GM23248 (cell line): ENCODE results near the gene PTK7. TPM values are rescaled to one million over a fixed set of nuclear protein-coding genes. Genes with fewer than 3 reads are reported as not detected.

Source experiments
- DNase-seq: peaks from one replicate; pipeline ENCODE4 v3.0.0-alpha.2; 2015
- H2AFZ ChIP-seq: fragments of 200-600 bp; sonication (generic); 2 replicates; pipeline ENCODE4 v1.6.1; 2016; ENCODE audit warnings: antibody characterized with exemption
- H3F3A ChIP-seq: fragments of 200-600 bp; sonication (generic); 2 replicates; pipeline ENCODE4 v1.6.1; 2016; ENCODE audit warnings: mild to moderate bottlenecking, antibody characterized with exemption, mixed run types; ENCODE audit not compliant: insufficient read depth
- H3K27ac ChIP-seq: fragments of 200-600 bp; sonication (generic); 2 replicates; pipeline ENCODE4 v1.5.1; 2016; ENCODE audit warnings: mild to moderate bottlenecking
- H3K27me3 ChIP-seq: fragments of 200-600 bp; sonication (generic); replicated peaks from 2 replicates; pipeline ENCODE4 v1.6.1; 2016; ENCODE audit warnings: mild to moderate bottlenecking; ENCODE audit not compliant: insufficient read depth
- H3K36me3 ChIP-seq: fragments of 200-600 bp; sonication (generic); 2 replicates; pipeline ENCODE4 v1.6.1; 2016; ENCODE audit warnings: low read depth, mild to moderate bottlenecking
- H3K4me1 ChIP-seq: fragments of 200-600 bp; sonication (generic); 2 replicates; pipeline ENCODE4 v1.6.1; 2016; ENCODE audit warnings: mild to moderate bottlenecking; ENCODE audit not compliant: insufficient read depth
- H3K4me2 ChIP-seq: fragments of 200-600 bp; sonication (generic); one replicate; pipeline ENCODE4 v1.6.1; 2016; ENCODE audit warnings: mild to moderate bottlenecking; ENCODE audit not compliant: unreplicated experiment
- H3K4me3 ChIP-seq: fragments of 200-600 bp; sonication (generic); 2 replicates; pipeline ENCODE4 v1.5.1; 2016; ENCODE audit warnings: mild to moderate bottlenecking
- H3K79me2 ChIP-seq: fragments of 200-600 bp; sonication (generic); 2 replicates; pipeline ENCODE4 v1.6.1; 2016; ENCODE audit warnings: mild to moderate bottlenecking; ENCODE audit not compliant: insufficient read depth
- H3K9ac ChIP-seq: fragments of 200-600 bp; sonication (generic); 2 replicates; pipeline ENCODE4 v1.6.1; 2016; ENCODE audit warnings: mild to moderate bottlenecking
- H3K9me2 ChIP-seq: fragments of 200-600 bp; sonication (generic); 2 replicates; pipeline ENCODE4 v1.6.1; 2016; ENCODE audit warnings: mixed run types, mild to moderate bottlenecking, moderate library complexity; ENCODE audit not compliant: insufficient read depth
- H3K9me3 ChIP-seq: fragments of 200-600 bp; sonication (generic); one replicate; pipeline ENCODE4 v1.6.1; 2017; ENCODE audit warnings: low read depth
- H4K20me1 ChIP-seq: fragments of 200-600 bp; sonication (generic); 2 replicates; pipeline ENCODE4 v1.6.0; 2016; ENCODE audit not compliant: insufficient read depth
- EZH2 ChIP-seq: fragments of 200-600 bp; sonication (generic); IDR thresholded peaks from 2 replicates; pipeline ENCODE4 v1.6.1; 2018; ENCODE audit warnings: antibody characterized with exemption, mild to moderate bottlenecking; ENCODE audit not compliant: insufficient read depth, poor library complexity, severe bottlenecking
- EZH2phosphoT487 ChIP-seq: fragments of 200-600 bp; sonication (generic); IDR thresholded peaks from 2 replicates; pipeline ENCODE4 v1.6.1; 2018; ENCODE audit warnings: antibody characterized with exemption, moderate library complexity, mild to moderate bottlenecking, low read depth; ENCODE audit not compliant: insufficient read depth
- whole genome bisulfite sequencing, 2 experiments: methylation state at CpG; one replicate each; pipeline ENCODE4 v1.1.6; 2015 to 2017; ENCODE audit warnings: low lambda C conversion rate in 2 of 2, low coverage in 1 of 2; ENCODE audit errors: missing lambda C conversion rate in 2 of 2; 5-methylcytosine and 5-hydroxymethylcytosine counted together
- in situ Hi-C: fragments of 300-500 bp; cut with MboI; formaldehyde crosslinking; loops from 2 replicates; pipeline ENCODE4 v1.15.0; 2020
- polyA plus RNA-seq: library from polyadenylated mRNA; unstranded; fragments of >200 nt; fragmentation: Nextera tagmentation; extraction: Ambion mirVana; gene quantifications from 2 replicates; pipeline ENCODE4 v1.2.1, GENCODE V29; 2016
- total RNA-seq: library from RNA; depleted of rRNA; stranded (reverse); fragments of >200 nt; shearing (Covaris generic); gene quantifications from 2 replicates; pipeline ENCODE4 v1.2.3, GENCODE V29; 2014; rRNA removed

PTK7 gene
- total and polyA plus RNA-seq, 2 experiments from 2014 or later = 110 to 146 TPM

DNA sequence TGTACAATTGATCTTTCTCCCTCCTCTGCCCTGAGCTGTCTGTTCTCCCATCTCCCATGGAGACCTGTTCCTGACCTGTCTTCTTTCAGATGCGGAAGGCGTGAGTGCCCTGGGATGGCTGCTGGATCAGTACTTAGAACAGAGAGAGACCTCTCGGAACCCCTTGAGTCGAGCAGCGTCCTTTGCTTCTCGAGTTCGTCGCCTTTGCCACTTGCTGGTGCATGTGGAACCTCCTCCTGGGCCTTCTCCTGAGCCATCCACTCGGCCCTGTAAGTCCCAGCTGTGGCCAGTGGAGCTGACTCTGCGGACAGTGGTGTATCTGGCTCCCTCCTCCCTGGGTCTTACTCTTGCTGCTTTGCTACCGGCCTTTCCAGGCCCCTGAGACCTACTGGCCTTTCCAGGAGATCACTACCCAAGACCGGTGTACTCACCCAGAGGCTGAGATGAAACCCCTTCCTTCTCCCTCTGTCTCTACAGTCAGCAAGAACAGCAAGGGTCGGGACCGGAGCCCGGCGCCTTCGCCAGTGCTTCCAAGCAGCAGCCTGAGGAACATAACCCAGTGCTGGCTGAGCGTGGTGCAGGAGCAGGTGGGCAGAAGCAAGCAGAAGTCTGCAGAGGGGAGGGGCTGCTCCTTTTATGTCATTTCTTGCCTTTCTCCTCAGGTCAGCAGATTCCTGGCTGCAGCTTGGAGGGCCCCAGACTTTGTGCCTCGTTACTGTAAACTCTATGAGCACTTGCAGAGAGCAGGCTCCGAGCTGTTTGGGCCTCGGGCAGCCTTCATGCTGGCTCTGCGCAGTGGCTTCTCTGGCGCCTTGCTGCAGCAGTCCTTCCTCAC, 128.4 kb downstream of the PTK7 start:
- 93 to 94% methylated on average over 23 of the region's 23 CpGs for WGBS, 2 experiments
- Histone ChIP-seq H3K79me2 (no peaks in the 10 kb centered on the region), H3K9ac (no peak overlapping the region), H3K36me3 (peaks cover 3% of the 10 kb centered on the region; the same call in 1 of the 2 replicates), H3K4me3 (no peak overlapping the region), H3K9me3 (no peaks in the 10 kb centered on the region), H3F3A (no peaks in the 10 kb centered on the region), H3K27ac (no peak overlapping the region), H2AFZ (no peak overlapping the region), H3K4me1 (no peaks in the 10 kb centered on the region), H3K9me2 (no peaks in the 10 kb centered on the region), H4K20me1 (no peaks in the 10 kb centered on the region), H3K27me3 (no peaks in the 10 kb centered on the region), H3K4me2 (no peak overlapping the region)
- in situ Hi-C loops = no loop called here
- no peak for DNase-seq
- TF ChIP-seq EZH2 (no peak), EZH2phosphoT487 (no peak)

DNA sequence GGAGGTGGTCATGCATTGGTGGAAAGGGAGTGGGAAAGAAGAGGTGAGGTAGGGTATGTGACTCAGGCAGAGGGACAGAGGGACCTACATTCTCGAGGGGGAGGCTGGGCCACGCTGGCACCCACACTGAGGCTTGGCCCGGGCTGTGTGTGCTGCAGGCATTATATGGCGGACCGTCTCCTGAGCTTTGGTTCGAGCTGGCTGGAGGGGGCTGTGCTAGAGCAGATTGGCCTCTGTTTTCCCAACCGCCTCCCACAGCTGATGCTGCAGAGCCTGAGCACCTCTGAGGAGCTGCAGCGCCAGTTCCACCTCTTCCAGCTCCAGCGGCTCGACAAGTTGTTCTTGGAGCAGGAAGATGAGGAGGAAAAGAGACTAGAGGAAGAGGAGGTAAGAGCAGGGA, 129.7 kb downstream of the PTK7 start:
- Histone ChIP-seq H3F3A (no peaks in the 10 kb centered on the region), H3K36me3 (peaks cover 3% of the 10 kb centered on the region; the same call in 1 of the 2 replicates), H3K4me1 (no peaks in the 10 kb centered on the region), H4K20me1 (no peaks in the 10 kb centered on the region), H3K27me3 (no peaks in the 10 kb centered on the region), H3K4me2 (no peak overlapping the region), H3K9ac (no peak overlapping the region), H2AFZ (no peak overlapping the region), H3K4me3 (no peak overlapping the region), H3K9me3 (no peaks in the 10 kb centered on the region), H3K79me2 (no peaks in the 10 kb centered on the region), H3K27ac (no peak overlapping the region), H3K9me2 (no peaks in the 10 kb centered on the region)
- TF ChIP-seq EZH2 = no peak
- no peak for TF ChIP-seq EZH2phosphoT487
- in situ Hi-C loops = no loop called here
- DNase-seq = no peak
- WGBS, 2 experiments = 95 to 98% methylated on average over 10 of the region's 10 CpGs

DNA sequence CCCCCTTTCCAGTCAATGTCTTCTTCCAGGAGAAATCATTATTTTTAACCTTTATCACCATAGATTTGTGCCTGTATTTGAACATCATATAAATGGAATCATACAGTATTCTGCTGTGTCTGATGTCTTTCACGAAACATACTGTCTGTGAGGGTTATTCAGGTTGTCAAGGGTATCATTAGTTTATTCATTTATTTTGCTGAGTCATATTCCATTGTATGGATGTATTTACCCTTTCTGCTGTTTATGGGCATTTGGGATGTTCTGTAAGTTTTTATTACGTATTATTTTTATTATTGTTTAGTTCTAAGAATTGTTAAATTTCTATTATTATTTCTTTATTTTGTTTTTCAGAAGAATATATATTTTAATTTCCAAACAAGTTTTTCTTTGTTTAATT, 131.2 kb downstream of the PTK7 start:
- H4K20me1 ChIP-seq = no peaks in the 10 kb centered on the region
- WGBS, 2 experiments = 94 to 96% methylated on average over 2 of the region's 2 CpGs
- TF ChIP-seq EZH2 (no peak), EZH2phosphoT487 (no peak)

More for the DNA sequence above, 131.2 kb downstream of the PTK7 start:
- no peak for DNase-seq
- Histone ChIP-seq H3K4me2 (no peak overlapping the region), H3K4me3 (no peak overlapping the region), H3K9ac (no peak overlapping the region), H3K9me2 (no peaks in the 10 kb centered on the region), H3K9me3 (no peaks in the 10 kb centered on the region), H3F3A (no peaks in the 10 kb centered on the region), H3K79me2 (no peaks in the 10 kb centered on the region), H3K27me3 (no peaks in the 10 kb centered on the region), H2AFZ (no peak overlapping the region), H3K27ac (no peak overlapping the region), H3K36me3 (peaks cover 3% of the 10 kb centered on the region; the same call in 1 of the 2 replicates), H3K4me1 (no peaks in the 10 kb centered on the region)
- in situ Hi-C loops = no loop called here

Other genes with a start within 250 kb of the PTK7 start
- gene RPL7L1, start 196.7 kb upstream of the PTK7 start, total RNA-seq = 112 and 133 TPM in 2 replicates
- 88.2 and 92.0 TPM in 2 replicates for gene RPL7L1, start 196.7 kb upstream of the PTK7 start, polyA plus RNA-seq
- not detected in 2 replicates for gene PTCRA, start 160.3 kb upstream of the PTK7 start, total RNA-seq
- not detected in 2 replicates for gene PTCRA, start 160.3 kb upstream of the PTK7 start, polyA plus RNA-seq
- 41.4 and 45.1 TPM in 2 replicates for gene CNPY3, start 146.8 kb upstream of the PTK7 start, total RNA-seq
- gene CNPY3, start 146.8 kb upstream of the PTK7 start, polyA plus RNA-seq = 58.6 and 63.6 TPM in 2 replicates
- gene GNMT, start 115.6 kb upstream of the PTK7 start, total RNA-seq = not detected in 2 replicates
- not detected in 2 replicates for gene GNMT, start 115.6 kb upstream of the PTK7 start, polyA plus RNA-seq
- gene PEX6, start 97.1 kb upstream of the PTK7 start, total RNA-seq = 44.2 and 51.1 TPM in 2 replicates
- gene PEX6, start 97.1 kb upstream of the PTK7 start, polyA plus RNA-seq = 12.5 and 12.7 TPM in 2 replicates
- gene PPP2R5D, start 91.7 kb upstream of the PTK7 start, total RNA-seq = 39.1 and 42.7 TPM in 2 replicates
- 40.7 and 41.4 TPM in 2 replicates for gene PPP2R5D, start 91.7 kb upstream of the PTK7 start, polyA plus RNA-seq
- gene MEA1, start 62.4 kb upstream of the PTK7 start, total RNA-seq = 83.1 and 100 TPM in 2 replicates
- gene MEA1, start 62.4 kb upstream of the PTK7 start, polyA plus RNA-seq = 171 and 175 TPM in 2 replicates
- gene KLHDC3, start 62.1 kb upstream of the PTK7 start, total RNA-seq = 124 and 129 TPM in 2 replicates
- 94.3 and 95.4 TPM in 2 replicates for gene KLHDC3, start 62.1 kb upstream of the PTK7 start, polyA plus RNA-seq
- 45.0 and 58.3 TPM in 2 replicates for gene RRP36, start 54.7 kb upstream of the PTK7 start, total RNA-seq
- gene RRP36, start 54.7 kb upstream of the PTK7 start, polyA plus RNA-seq = 71.6 and 74.3 TPM in 2 replicates
- 50.1 and 54.1 TPM in 2 replicates for gene CUL7, start 22.5 kb upstream of the PTK7 start, total RNA-seq
- 21.8 and 23.7 TPM in 2 replicates for gene CUL7, start 22.5 kb upstream of the PTK7 start, polyA plus RNA-seq
- 18.5 and 19.7 TPM in 2 replicates for gene MRPL2, start 16.9 kb upstream of the PTK7 start, total RNA-seq
- gene MRPL2, start 16.9 kb upstream of the PTK7 start, polyA plus RNA-seq = 71.9 and 78.0 TPM in 2 replicates
- 15.0 and 32.2 TPM in 2 replicates for gene KLC4, start 16.7 kb upstream of the PTK7 start, total RNA-seq
- gene KLC4, start 16.7 kb upstream of the PTK7 start, polyA plus RNA-seq = 10.4 and 10.7 TPM in 2 replicates
- gene SRF, start 95.0 kb downstream of the PTK7 start, total RNA-seq = 23.5 and 29.6 TPM in 2 replicates
- gene SRF, start 95.0 kb downstream of the PTK7 start, polyA plus RNA-seq = 3.3 TPM in 2 replicates
- gene CUL9, start 105.9 kb downstream of the PTK7 start, total RNA-seq = 15.0 and 26.1 TPM in 2 replicates
- 8.5 and 8.6 TPM in 2 replicates for gene CUL9, start 105.9 kb downstream of the PTK7 start, polyA plus RNA-seq
- 61.2 and 94.8 TPM in 2 replicates for gene DNPH1, start 153.2 kb downstream of the PTK7 start, total RNA-seq
- 90.2 and 93.6 TPM in 2 replicates for gene DNPH1, start 153.2 kb downstream of the PTK7 start, polyA plus RNA-seq
- not detected in 2 replicates for gene TTBK1, start 167.2 kb downstream of the PTK7 start, total RNA-seq
- not detected in 2 replicates for gene TTBK1, start 167.2 kb downstream of the PTK7 start, polyA plus RNA-seq
- not detected in 2 replicates for gene SLC22A7, start 221.9 kb downstream of the PTK7 start, total RNA-seq
- gene SLC22A7, start 221.9 kb downstream of the PTK7 start, polyA plus RNA-seq = not detected in 2 replicates
- gene CRIP3, start 232.5 kb downstream of the PTK7 start, total RNA-seq = not detected in 2 replicates
- 0.39 TPM in 1 of 2 replicates, not detected in the other for gene CRIP3, start 232.5 kb downstream of the PTK7 start, polyA plus RNA-seq